HepG2 (cell line): Measurements from ENCODE around the gene GAS5. TPM values are rescaled to one million over a fixed set of nuclear protein-coding genes. Genes with fewer than 3 reads are reported as not detected.

ENCODE experiments used
- ATF1 ChIP-seq: IDR thresholded peaks from 2 replicates; pipeline ENCODE4 v1.6.1; 2016; ENCODE audit warnings: mild to moderate bottlenecking, control low read depth
- ATRX ChIP-seq: sonication (generic); formaldehyde crosslinking; IDR thresholded peaks from 2 replicates; pipeline ENCODE4 v1.4.0; 2020; ENCODE audit warnings: missing genetic modification reagents, borderline replicate concordance
- CHD4 ChIP-seq: fragments of 200-600 bp; sonication (generic); IDR thresholded peaks from 2 replicates; pipeline ENCODE4 v1.7.0; 2017; ENCODE audit warnings: mild to moderate bottlenecking, low read length, borderline replicate concordance
- FIP1L1 ChIP-seq: fragments of 200-400 bp; formaldehyde crosslinking; IDR thresholded peaks from 2 replicates; pipeline ENCODE4 v1.6.1; 2018; ENCODE audit warnings: low read depth, mild to moderate bottlenecking, low read length, moderate library complexity, borderline replicate concordance; ENCODE audit not compliant: insufficient read depth
- FOXJ3 ChIP-seq: sonication (generic); formaldehyde crosslinking; IDR thresholded peaks from 2 replicates; pipeline ENCODE4 v1.4.0; 2020; ENCODE audit warnings: missing genetic modification reagents, mild to moderate bottlenecking, borderline replicate concordance
- FOXO1 ChIP-seq: sonication (generic); formaldehyde crosslinking; IDR thresholded peaks from 2 replicates; pipeline ENCODE4 v1.4.0; 2020; ENCODE audit warnings: missing genetic modification reagents
- FOXP4 ChIP-seq: sonication (generic); formaldehyde crosslinking; IDR thresholded peaks from 2 replicates; pipeline ENCODE4 v1.4.0; 2020; ENCODE audit warnings: missing genetic modification reagents
- GABPB1 ChIP-seq: IDR thresholded peaks from 2 replicates; pipeline ENCODE4 v1.6.1; 2016; ENCODE audit warnings: mild to moderate bottlenecking, missing genetic modification reagents, moderate library complexity, missing compliant biosample characterization
- HOMEZ ChIP-seq: IDR thresholded peaks from 2 replicates; pipeline ENCODE4 v1.6.1; 2016; ENCODE audit warnings: low read depth
- JUND ChIP-seq: sonication (generic); formaldehyde crosslinking; IDR thresholded peaks from 2 replicates; pipeline ENCODE4 v1.8.0; 2022; ENCODE audit warnings: mild to moderate bottlenecking, missing genetic modification reagents
- ZBTB4 ChIP-seq: sonication (generic); formaldehyde crosslinking; IDR thresholded peaks from 2 replicates; pipeline ENCODE4 v1.4.0; 2020; ENCODE audit warnings: missing genetic modification reagents, mild to moderate bottlenecking, borderline replicate concordance
- ZNF503 ChIP-seq: sonication (generic); formaldehyde crosslinking; IDR thresholded peaks from 2 replicates; pipeline ENCODE4 v1.4.0; 2020; ENCODE audit warnings: missing genetic modification reagents
- ZNF691 ChIP-seq: sonication (generic); formaldehyde crosslinking; IDR thresholded peaks from 2 replicates; pipeline ENCODE4 v1.4.0; 2020; ENCODE audit warnings: missing genetic modification reagents, low read depth, mild to moderate bottlenecking, borderline replicate concordance
- ZNF740 ChIP-seq: sonication (generic); formaldehyde crosslinking; IDR thresholded peaks from 2 replicates; pipeline ENCODE4 v1.4.0; 2020; ENCODE audit warnings: missing genetic modification reagents
- ZNF839 ChIP-seq: sonication (generic); formaldehyde crosslinking; IDR thresholded peaks from 2 replicates; pipeline ENCODE4 v1.4.0; 2020; ENCODE audit warnings: missing genetic modification reagents, mild to moderate bottlenecking, borderline replicate concordance
- ZSCAN25 ChIP-seq: sonication (generic); formaldehyde crosslinking; IDR thresholded peaks from 2 replicates; pipeline ENCODE4 v1.8.0; 2022; ENCODE audit warnings: mild to moderate bottlenecking, missing genetic modification reagents
- polyA plus RNA-seq, 8 experiments: library from polyadenylated mRNA; depleted of rRNA in 3 of 8; stranded (reverse) in 7 of 8; unstranded in 1 of 8; fragments of >200 nt; fragmentation: Illumina TruSeq in 4 of 8; extraction: Trizol in 4 of 8; gene quantifications; 2 replicates each; pipeline versions ENCODE4 v1.2.1 to v1.2.3, GENCODE V29; 2011 to 2016; ENCODE audit warnings: low read depth in 4 of 8, missing spikeins in 1 of 8, mixed read lengths in 1 of 8; ENCODE audit not compliant: insufficient read depth in 1 of 8
- total RNA-seq, 5 experiments: library from RNA; depleted of rRNA; stranded (reverse); fragments of >200 nt; fragmentation: Illumina TruSeq; extraction: Trizol; gene quantifications; 2 replicates each; pipeline ENCODE4 v1.2.3, GENCODE V29; 2016; ENCODE audit warnings: low read depth in 1 of 5

Gene GAS5
- total and polyA plus RNA-seq, 2 of the 13 experiments (the other 11 are each of a cell fraction or from before 2014, with no cell fraction given): 352 to 738 TPM

- TF ChIP-seq ZSCAN25 (CRISPR knock-in tag) (no peak), FOXP4 (CRISPR knock-in tag) (no peak), JUND (CRISPR knock-in tag) (no peak), ATRX (no peak), HOMEZ (CRISPR knock-in tag) (no peak; the same call in 1 of the 2 replicates), ZNF839 (CRISPR knock-in tag) (no peak), CHD4 (no peak), ZNF503 (no peak; the same call in 1 of the 2 replicates), ZNF691 (no peak; the same call in 1 of the 2 replicates), ZBTB4 (CRISPR knock-in tag) (no peak), FOXJ3 (CRISPR knock-in tag) (no peak), ZNF740 (CRISPR knock-in tag) (peak; percentile 78; the same call in 1 of the 2 replicates), FOXO1 (CRISPR knock-in tag) (no peak), GABPB1 (CRISPR knock-in tag) (no peak), FIP1L1 (0 out of 2 replicates have a peak, but pooled peaks have one; percentile 44), ATF1 (CRISPR knock-in tag) (peak; percentile 94)
Measured at GRCh38 chr1:173867753-173868265, at the start of gene GAS5 (continued).
